ENCODE results near the gene PSMB7. TPM values are rescaled to one million over a fixed set of nuclear protein-coding genes. Genes with fewer than 3 reads are reported as not detected.

Gene PSMB7
- total RNA-seq, 2 experiments from 2014 or later: 164 to 186 TPM

- no peaks in the 10 kb centered on the region for H4K20me1 ChIP-seq (ENCODE audit: insufficient read depth, low read length)
- no peak overlapping the region for H3K4me3 ChIP-seq (ENCODE audit: low read depth, low read length, poor library complexity, severe bottlenecking)
- intact Hi-C loops (cut with micrococcal nuclease; ENCODE audit: unreplicated experiment): no loop called here
- H3K36me3 ChIP-seq (ENCODE audit: insufficient read depth, low read length): no peaks in the 10 kb centered on the region
- no peaks in the 10 kb centered on the region for H3K79me2 ChIP-seq (ENCODE audit: insufficient read depth, low read depth, low read length)
- H3K9me2 ChIP-seq (ENCODE audit: insufficient read depth, low read length): no peaks in the 10 kb centered on the region
- H3K27ac ChIP-seq (ENCODE audit: low read depth, low read length, poor library complexity, severe bottlenecking): no peak overlapping the region
- POLR2A ChIA-PET: no interaction called here
- no peak overlapping the region for H2AFZ ChIP-seq (ENCODE audit: low read length)
- H3K4me2 ChIP-seq (ENCODE audit: low read length): no peak overlapping the region
- no TSS peak for BruUV-seq (replicated peaks)
- no peak for DNase-seq (ENCODE audit: low spot score)
- H3K9me3 ChIP-seq (ENCODE audit: low read length): no peaks in the 10 kb centered on the region
- H3K4me1 ChIP-seq (ENCODE audit: insufficient read depth, low read length, poor library complexity, severe bottlenecking): no peaks in the 10 kb centered on the region
- CTCF ChIA-PET (ENCODE audit: unreplicated experiment): interaction anchor here (0.6 kb wide), 1 partner anchor 168 kb away, joined by 3 read pairs; no protein-coding TSS in a partner anchor
- TF ChIP-seq EZH2phosphoT487 (IDR thresholded peaks at IDR 0.05; ENCODE audit: borderline replicate concordance, low read depth, low read length) (no peak), CTCF (conservative IDR thresholded peaks at IDR 0.05; ENCODE audit: low read length) (no peak)
These were observed 101.3 kb downstream of the PSMB7 start for GRCh38 chr9:124313940-124314339.

GRCh38 chr9:124312290-124313265 is 102.7 kb downstream of the PSMB7 start:
- Histone ChIP-seq H3K9me2 (ENCODE audit: insufficient read depth, low read length) (no peaks in the 10 kb centered on the region), H3K79me2 (ENCODE audit: insufficient read depth, low read depth, low read length) (no peaks in the 10 kb centered on the region), H2AFZ (ENCODE audit: low read length) (no peak overlapping the region), H3K9me3 (ENCODE audit: low read length) (no peaks in the 10 kb centered on the region), H3K4me1 (ENCODE audit: insufficient read depth, low read length, poor library complexity, severe bottlenecking) (no peaks in the 10 kb centered on the region), H4K20me1 (ENCODE audit: insufficient read depth, low read length) (no peaks in the 10 kb centered on the region), H3K36me3 (ENCODE audit: insufficient read depth, low read length) (no peaks in the 10 kb centered on the region), H3K4me2 (ENCODE audit: low read length) (no peak overlapping the region), H3K27ac (ENCODE audit: low read depth, low read length, poor library complexity, severe bottlenecking) (no peak overlapping the region), H3K4me3 (ENCODE audit: low read depth, low read length, poor library complexity, severe bottlenecking) (no peak overlapping the region)
- ChIA-PET POLR2A (interaction anchor here (0.6 kb wide), 1 partner anchor 286 kb away, joined by 4 read pairs; no protein-coding TSS in a partner anchor), CTCF (ENCODE audit: unreplicated experiment) (no interaction called here)
- BruUV-seq (replicated peaks): no TSS peak
- intact Hi-C loops (cut with micrococcal nuclease; ENCODE audit: unreplicated experiment): no loop called here
- peak; percentile 49; the same call in 1 of the 2 replicates for TF ChIP-seq CTCF (conservative IDR thresholded peaks at IDR 0.05; ENCODE audit: low read length)
- no peak for TF ChIP-seq EZH2phosphoT487 (IDR thresholded peaks at IDR 0.05; ENCODE audit: borderline replicate concordance, low read depth, low read length)
- DNase-seq (ENCODE audit: low spot score): no peak

GRCh38 chr9:124311283-124311682 is 104.0 kb downstream of the PSMB7 start:
- intact Hi-C loops (cut with micrococcal nuclease; ENCODE audit: unreplicated experiment): no loop called here
- peak; percentile 46 for TF ChIP-seq CTCF (conservative IDR thresholded peaks at IDR 0.05; ENCODE audit: low read length)
- no peak for TF ChIP-seq EZH2phosphoT487 (IDR thresholded peaks at IDR 0.05; ENCODE audit: borderline replicate concordance, low read depth, low read length)
- Histone ChIP-seq H3K4me1 (ENCODE audit: insufficient read depth, low read length, poor library complexity, severe bottlenecking) (no peaks in the 10 kb centered on the region), H3K27ac (ENCODE audit: low read depth, low read length, poor library complexity, severe bottlenecking) (no peak overlapping the region), H2AFZ (ENCODE audit: low read length) (no peak overlapping the region), H3K36me3 (ENCODE audit: insufficient read depth, low read length) (no peaks in the 10 kb centered on the region), H3K9me3 (ENCODE audit: low read length) (no peaks in the 10 kb centered on the region), H3K9me2 (ENCODE audit: insufficient read depth, low read length) (no peaks in the 10 kb centered on the region), H4K20me1 (ENCODE audit: insufficient read depth, low read length) (no peaks in the 10 kb centered on the region), H3K79me2 (ENCODE audit: insufficient read depth, low read depth, low read length) (no peaks in the 10 kb centered on the region), H3K4me3 (ENCODE audit: low read depth, low read length, poor library complexity, severe bottlenecking) (no peak overlapping the region), H3K4me2 (ENCODE audit: low read length) (no peak overlapping the region)
- ChIA-PET POLR2A (no interaction called here), CTCF (ENCODE audit: unreplicated experiment) (interaction anchor here (0.6 kb wide), 1 partner anchor 1924 kb away, joined by 3 read pairs; no protein-coding TSS in a partner anchor)
- no TSS peak for BruUV-seq (replicated peaks)
- no peak for DNase-seq (ENCODE audit: low spot score)
